ENCODE data around the gene USP17L27. TPM values are rescaled to one million over a fixed set of nuclear protein-coding genes. Genes with fewer than 3 reads are reported as not detected.
"Not testable (repeated sequence)": the region's sequence is repeated elsewhere in the genome, so short reads cannot be mapped to it uniquely, and the experiment has no call there.

Gene USP17L27
- total RNA-seq (not detected in 2 replicates), polyA plus RNA-seq (not detected in 2 replicates), polyA minus RNA-seq (not detected in 2 replicates), Bru-seq, nascent RNA (not detected), BruChase-seq, experiment 1, labeled RNA remaining after a 6-hour chase (not detected), BruChase-seq, experiment 2, labeled RNA remaining after a 2-hour chase (not detected)
- not detected in 2 replicates for polyA plus RNA-seq (2011; cell fraction: cytosol; rRNA removed)
- not detected in 2 replicates for polyA plus RNA-seq (2011; cell fraction: nucleus; rRNA removed)
- not detected in 2 replicates for polyA plus RNA-seq (2012)
- not detected for polyA minus RNA-seq (2011; cell fraction: cytosol; rRNA and poly(A)+ RNA removed)
- polyA minus RNA-seq (2011; cell fraction: nucleus; rRNA and poly(A)+ RNA removed) = not detected in 2 replicates
- long read RNA-seq = 0 reads

DNA sequence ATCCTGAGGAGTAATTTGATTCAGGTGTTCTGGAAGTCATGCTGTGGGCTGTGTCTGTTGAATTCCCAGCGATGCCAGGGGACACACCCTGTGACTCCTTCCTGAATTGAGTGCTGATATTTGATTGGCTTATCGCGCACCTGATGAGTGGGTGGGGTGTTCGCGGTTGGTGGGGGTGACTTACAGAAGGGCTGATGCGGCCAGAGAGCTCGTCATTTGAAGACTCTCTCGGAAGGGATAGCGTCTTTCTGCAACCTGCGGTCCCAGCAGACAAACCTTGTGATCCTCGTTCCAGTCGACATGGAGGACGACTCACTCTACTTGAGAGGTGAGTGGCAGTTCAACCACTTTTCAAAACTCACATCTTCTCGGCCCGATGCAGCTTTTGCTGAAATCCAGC, at the start of gene USP17L27:
USP17L27 (plus strand) TSS at position 301 of the 400 bp plus-strand sequence; CDS start at position 301, 0 bp downstream.
- FAIRE-seq; H3K9me3 ChIP-seq (replicated peaks; ENCODE audit: control insufficient read depth, insufficient read depth, low read length); dilution Hi-C loops (cut with MboI; ENCODE audit: extremely low pct_ligation_motif_present, low sequenced_read_pairs); H3K27me3 ChIP-seq (ENCODE audit: control insufficient read depth in 2 of 2, insufficient read depth in 2 of 2, low read length in 2 of 2); H3K79me2 ChIP-seq (ENCODE audit: control insufficient read depth, insufficient read depth, low read length); intact Hi-C loops (cut with micrococcal nuclease); H3K4me2 ChIP-seq (ENCODE audit: insufficient read depth, low read length); POLR2A ChIA-PET; H2AFZ ChIP-seq (ENCODE audit: low read depth, low read length); H3K4me3 ChIP-seq (replicated peaks in 1 of 3; ENCODE audit: insufficient read depth in 1 of 3, low read depth in 1 of 3, low read length in 3 of 3); H3K9me1 ChIP-seq (replicated peaks; ENCODE audit: control insufficient read depth, extremely low read depth, insufficient read depth, low read length); H3K27ac ChIP-seq (ENCODE audit: insufficient read depth, low read depth, low read length); DNase-seq (ENCODE audit: low read depth, low spot score); H3K9ac ChIP-seq (replicated peaks; ENCODE audit: extremely low read depth, insufficient read depth, low read length); CTCF ChIA-PET; H4K20me1 ChIP-seq (replicated peaks; ENCODE audit: control insufficient read depth, extremely low read depth, insufficient read depth, low read length); BruUV-seq (replicated peaks); H3K36me3 ChIP-seq (ENCODE audit: control insufficient read depth in 2 of 2, extremely low read depth in 1 of 2, insufficient read depth in 2 of 2, low read length in 2 of 2); H3K4me1 ChIP-seq (ENCODE audit: control insufficient read depth, extremely low read depth, insufficient read depth, low read length): not testable (repeated sequence)

- POLR2A ChIA-PET = not testable (repeated sequence)
These were observed 19.8 kb upstream of the USP17L27 start for GRCh38 chr4:9324191-9324590.

GRCh38 chr4:9324865-9325264, 19.1 kb upstream of the USP17L27 start, which contains the start of gene USP17L24:
USP17L24 (plus strand) TSS chr4:9325165; CDS start chr4:9325165, 0 bp downstream.
- CTCF ChIA-PET; H3K79me2 ChIP-seq (ENCODE audit: control insufficient read depth, insufficient read depth, low read length); intact Hi-C loops (cut with micrococcal nuclease); H4K20me1 ChIP-seq (replicated peaks; ENCODE audit: control insufficient read depth, extremely low read depth, insufficient read depth, low read length); H3K9ac ChIP-seq (replicated peaks; ENCODE audit: extremely low read depth, insufficient read depth, low read length); dilution Hi-C loops (cut with MboI; ENCODE audit: extremely low pct_ligation_motif_present, low sequenced_read_pairs); H3K9me3 ChIP-seq (replicated peaks; ENCODE audit: control insufficient read depth, insufficient read depth, low read length); H3K36me3 ChIP-seq (ENCODE audit: control insufficient read depth in 2 of 2, extremely low read depth in 1 of 2, insufficient read depth in 2 of 2, low read length in 2 of 2); H3K4me1 ChIP-seq (ENCODE audit: control insufficient read depth, extremely low read depth, insufficient read depth, low read length); FAIRE-seq; DNase-seq (ENCODE audit: low read depth, low spot score); H3K4me2 ChIP-seq (ENCODE audit: insufficient read depth, low read length); H2AFZ ChIP-seq (ENCODE audit: low read depth, low read length); H3K4me3 ChIP-seq (replicated peaks in 1 of 3; ENCODE audit: insufficient read depth in 1 of 3, low read depth in 1 of 3, low read length in 3 of 3); H3K27me3 ChIP-seq (ENCODE audit: control insufficient read depth in 2 of 2, insufficient read depth in 2 of 2, low read length in 2 of 2); H3K9me1 ChIP-seq (replicated peaks; ENCODE audit: control insufficient read depth, extremely low read depth, insufficient read depth, low read length); BruUV-seq (replicated peaks); H3K27ac ChIP-seq (ENCODE audit: insufficient read depth, low read depth, low read length); POLR2A ChIA-PET: not testable (repeated sequence)

More at GRCh38 chr4:9324191-9324590, 19.8 kb upstream of the USP17L27 start:
- H3K9ac ChIP-seq (replicated peaks; ENCODE audit: extremely low read depth, insufficient read depth, low read length); DNase-seq (ENCODE audit: low read depth, low spot score); CTCF ChIA-PET; dilution Hi-C loops (cut with MboI; ENCODE audit: extremely low pct_ligation_motif_present, low sequenced_read_pairs); H3K27ac ChIP-seq (ENCODE audit: insufficient read depth, low read depth, low read length); intact Hi-C loops (cut with micrococcal nuclease); H3K4me2 ChIP-seq (ENCODE audit: insufficient read depth, low read length); H4K20me1 ChIP-seq (replicated peaks; ENCODE audit: control insufficient read depth, extremely low read depth, insufficient read depth, low read length); H3K4me1 ChIP-seq (ENCODE audit: control insufficient read depth, extremely low read depth, insufficient read depth, low read length); FAIRE-seq; H3K27me3 ChIP-seq (ENCODE audit: control insufficient read depth in 2 of 2, insufficient read depth in 2 of 2, low read length in 2 of 2); H3K36me3 ChIP-seq (ENCODE audit: control insufficient read depth in 2 of 2, extremely low read depth in 1 of 2, insufficient read depth in 2 of 2, low read length in 2 of 2); H3K9me3 ChIP-seq (replicated peaks; ENCODE audit: control insufficient read depth, insufficient read depth, low read length); H3K79me2 ChIP-seq (ENCODE audit: control insufficient read depth, insufficient read depth, low read length); H2AFZ ChIP-seq (ENCODE audit: low read depth, low read length); H3K9me1 ChIP-seq (replicated peaks; ENCODE audit: control insufficient read depth, extremely low read depth, insufficient read depth, low read length); H3K4me3 ChIP-seq (replicated peaks in 1 of 3; ENCODE audit: insufficient read depth in 1 of 3, low read depth in 1 of 3, low read length in 3 of 3); BruUV-seq (replicated peaks): not testable (repeated sequence)

DNA sequence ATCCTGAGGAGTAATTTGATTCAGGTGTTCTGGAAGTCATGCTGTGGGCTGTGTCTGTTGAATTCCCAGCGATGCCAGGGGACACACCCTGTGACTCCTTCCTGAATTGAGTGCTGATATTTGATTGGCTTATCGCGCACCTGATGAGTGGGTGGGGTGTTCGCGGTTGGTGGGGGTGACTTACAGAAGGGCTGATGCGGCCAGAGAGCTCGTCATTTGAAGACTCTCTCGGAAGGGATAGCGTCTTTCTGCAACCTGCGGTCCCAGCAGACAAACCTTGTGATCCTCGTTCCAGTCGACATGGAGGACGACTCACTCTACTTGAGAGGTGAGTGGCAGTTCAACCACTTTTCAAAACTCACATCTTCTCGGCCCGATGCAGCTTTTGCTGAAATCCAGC, 14.3 kb upstream of the USP17L27 start, which contains the start of gene USP17L25:
USP17L25 (plus strand) TSS at position 301 of the 400 bp plus-strand sequence; CDS start at position 301, 0 bp downstream.
- H3K27me3 ChIP-seq (ENCODE audit: control insufficient read depth in 2 of 2, insufficient read depth in 2 of 2, low read length in 2 of 2); dilution Hi-C loops (cut with MboI; ENCODE audit: extremely low pct_ligation_motif_present, low sequenced_read_pairs); CTCF ChIA-PET: not testable (repeated sequence)

More for the DNA sequence above, 14.3 kb upstream of the USP17L27 start, which contains the start of gene USP17L25:
- H3K9me1 ChIP-seq (replicated peaks; ENCODE audit: control insufficient read depth, extremely low read depth, insufficient read depth, low read length); BruUV-seq (replicated peaks); H3K79me2 ChIP-seq (ENCODE audit: control insufficient read depth, insufficient read depth, low read length); H3K9me3 ChIP-seq (replicated peaks; ENCODE audit: control insufficient read depth, insufficient read depth, low read length); H4K20me1 ChIP-seq (replicated peaks; ENCODE audit: control insufficient read depth, extremely low read depth, insufficient read depth, low read length); H3K4me1 ChIP-seq (ENCODE audit: control insufficient read depth, extremely low read depth, insufficient read depth, low read length); H3K4me3 ChIP-seq (replicated peaks in 1 of 3; ENCODE audit: insufficient read depth in 1 of 3, low read depth in 1 of 3, low read length in 3 of 3); H3K36me3 ChIP-seq (ENCODE audit: control insufficient read depth in 2 of 2, extremely low read depth in 1 of 2, insufficient read depth in 2 of 2, low read length in 2 of 2); intact Hi-C loops (cut with micrococcal nuclease); H3K27ac ChIP-seq (ENCODE audit: insufficient read depth, low read depth, low read length); FAIRE-seq; H3K9ac ChIP-seq (replicated peaks; ENCODE audit: extremely low read depth, insufficient read depth, low read length); POLR2A ChIA-PET; DNase-seq (ENCODE audit: low read depth, low spot score); H2AFZ ChIP-seq (ENCODE audit: low read depth, low read length); H3K4me2 ChIP-seq (ENCODE audit: insufficient read depth, low read length): not testable (repeated sequence)
